Kidney epithelial cell (primary cell): ENCODE data around the gene NXPE2. TPM values are rescaled to one million over a fixed set of nuclear protein-coding genes. Genes with fewer than 3 reads are reported as not detected.

Experiments
- total RNA-seq: library from RNA; depleted of rRNA; stranded (reverse); fragments of >200 nt; gene quantifications from 2 replicates; pipeline ENCODE4 v1.2.3, GENCODE V29; 2015

NXPE2 gene
- total RNA-seq, 1 donor from 2014 or later, result not detected

Other genes starting within 250 kb of the NXPE2 start
- gene REXO2, start 239.1 kb upstream of the NXPE2 start, total RNA-seq, result 116 and 147 TPM in 2 replicates
- gene NXPE1, start 118.6 kb upstream of the NXPE2 start, total RNA-seq, result not detected in 2 replicates
- not detected in 2 replicates for gene NXPE4, start 82.7 kb upstream of the NXPE2 start, total RNA-seq